ENCODE data around the gene CCDC92.

DNA sequence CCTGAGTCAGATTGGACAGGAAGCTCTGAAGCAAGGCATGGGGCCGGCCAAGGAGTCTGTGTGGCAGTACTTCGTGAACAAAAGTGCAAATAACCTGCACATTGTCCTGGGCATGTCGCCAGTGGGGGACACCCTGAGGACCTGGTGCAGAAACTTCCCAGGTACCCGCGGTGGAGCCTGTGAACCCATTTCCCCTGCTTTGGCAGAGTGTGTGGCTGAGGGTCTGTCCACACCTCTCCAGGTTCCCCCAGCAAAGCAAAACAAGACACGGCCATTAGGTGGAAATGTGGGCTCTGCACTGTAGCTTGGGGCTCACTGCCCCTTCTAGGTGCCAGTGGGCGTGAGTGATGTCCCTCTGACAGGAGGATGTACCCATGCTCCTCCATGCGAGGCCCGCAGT, 79.4 kb downstream of the CCDC92 start:
- TF ChIP-seq JUND (IDR thresholded peaks at IDR 0.05; ENCODE audit: low read depth, low read length), result no peak
- no peak for TF ChIP-seq RAD21 (IDR thresholded peaks at IDR 0.05; ENCODE audit: insufficient read depth, low read depth, low read length)
- TF ChIP-seq, protein P1, sequence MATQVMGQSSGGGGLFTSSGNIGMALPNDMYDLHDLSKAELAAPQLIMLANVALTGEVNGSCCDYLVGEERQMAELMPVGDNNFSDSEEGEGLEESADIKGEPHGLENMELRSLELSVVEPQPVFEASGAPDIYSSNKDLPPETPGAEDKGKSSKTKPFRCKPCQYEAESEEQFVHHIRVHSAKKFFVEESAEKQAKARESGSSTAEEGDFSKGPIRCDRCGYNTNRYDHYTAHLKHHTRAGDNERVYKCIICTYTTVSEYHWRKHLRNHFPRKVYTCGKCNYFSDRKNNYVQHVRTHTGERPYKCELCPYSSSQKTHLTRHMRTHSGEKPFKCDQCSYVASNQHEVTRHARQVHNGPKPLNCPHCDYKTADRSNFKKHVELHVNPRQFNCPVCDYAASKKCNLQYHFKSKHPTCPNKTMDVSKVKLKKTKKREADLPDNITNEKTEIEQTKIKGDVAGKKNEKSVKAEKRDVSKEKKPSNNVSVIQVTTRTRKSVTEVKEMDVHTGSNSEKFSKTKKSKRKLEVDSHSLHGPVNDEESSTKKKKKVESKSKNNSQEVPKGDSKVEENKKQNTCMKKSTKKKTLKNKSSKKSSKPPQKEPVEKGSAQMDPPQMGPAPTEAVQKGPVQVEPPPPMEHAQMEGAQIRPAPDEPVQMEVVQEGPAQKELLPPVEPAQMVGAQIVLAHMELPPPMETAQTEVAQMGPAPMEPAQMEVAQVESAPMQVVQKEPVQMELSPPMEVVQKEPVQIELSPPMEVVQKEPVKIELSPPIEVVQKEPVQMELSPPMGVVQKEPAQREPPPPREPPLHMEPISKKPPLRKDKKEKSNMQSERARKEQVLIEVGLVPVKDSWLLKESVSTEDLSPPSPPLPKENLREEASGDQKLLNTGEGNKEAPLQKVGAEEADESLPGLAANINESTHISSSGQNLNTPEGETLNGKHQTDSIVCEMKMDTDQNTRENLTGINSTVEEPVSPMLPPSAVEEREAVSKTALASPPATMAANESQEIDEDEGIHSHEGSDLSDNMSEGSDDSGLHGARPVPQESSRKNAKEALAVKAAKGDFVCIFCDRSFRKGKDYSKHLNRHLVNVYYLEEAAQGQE (IDR thresholded peaks at IDR 0.05; ENCODE audit: low read depth, low read length), result no peak
- no peak for TF ChIP-seq CTCF (IDR thresholded peaks at IDR 0.05 in 2 of 3, conservative IDR thresholded peaks at IDR 0.05 in 1 of 3; ENCODE audit: control insufficient read depth in 2 of 3, extremely low read depth in 1 of 3, insufficient read depth in 1 of 3, low read depth in 3 of 3, low read length in 3 of 3)
- no peak for TF ChIP-seq POLR2AphosphoS5 (IDR thresholded peaks at IDR 0.05; ENCODE audit: low read length)
- no peak for TF ChIP-seq CHD2 (IDR thresholded peaks at IDR 0.05; ENCODE audit: borderline replicate concordance, low read depth, low read length)
- TF ChIP-seq ETV6 (conservative IDR thresholded peaks at IDR 0.05 in 1 of 2, IDR thresholded peaks at IDR 0.05 in 1 of 2; ENCODE audit: borderline replicate concordance in 1 of 2, low read depth in 1 of 2), result no peak
- no peak for TF ChIP-seq POLR2A (IDR thresholded peaks at IDR 0.05; ENCODE audit: low read depth, low read length)
- TF ChIP-seq PAX8 (IDR thresholded peaks at IDR 0.05), result no peak
- TF ChIP-seq EP300 (IDR thresholded peaks at IDR 0.05; ENCODE audit: borderline replicate concordance in 1 of 2, control insufficient read depth in 1 of 2, low read depth in 2 of 2, low read length in 2 of 2), result no peak
- no peak for TF ChIP-seq ZBTB40 (IDR thresholded peaks at IDR 0.05; ENCODE audit: borderline replicate concordance)
- TF ChIP-seq ATF2 (IDR thresholded peaks at IDR 0.05; ENCODE audit: low read length), result no peak
- TF ChIP-seq, protein P2, sequence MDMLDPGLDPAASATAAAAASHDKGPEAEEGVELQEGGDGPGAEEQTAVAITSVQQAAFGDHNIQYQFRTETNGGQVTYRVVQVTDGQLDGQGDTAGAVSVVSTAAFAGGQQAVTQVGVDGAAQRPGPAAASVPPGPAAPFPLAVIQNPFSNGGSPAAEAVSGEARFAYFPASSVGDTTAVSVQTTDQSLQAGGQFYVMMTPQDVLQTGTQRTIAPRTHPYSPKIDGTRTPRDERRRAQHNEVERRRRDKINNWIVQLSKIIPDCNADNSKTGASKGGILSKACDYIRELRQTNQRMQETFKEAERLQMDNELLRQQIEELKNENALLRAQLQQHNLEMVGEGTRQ (IDR thresholded peaks at IDR 0.05; ENCODE audit: borderline replicate concordance, low read depth, low read length), result no peak
- no peak for TF ChIP-seq SP1 (IDR thresholded peaks at IDR 0.05; ENCODE audit: low read depth, low read length)

Measured in GM12878 (cell line).